Activated T-helper 2 cell treated with anti-CD3 and anti-CD28 coated beads, Interferon-gamma antibody, Interleukin-2, Interleukin-4, amounts not matched to agents 10 μg/mL and 5 μg/mL and 100 μg/mL, durations not matched to agents 14 hours and 24 hours and 36 hours (primary cell): ENCODE results near the gene PRR5L. TPM values are rescaled to one million over a fixed set of nuclear protein-coding genes. Genes with fewer than 3 reads are reported as not detected.

ENCODE experiments used
- DNase-seq: peaks from one replicate; pipeline ENCODE4 v3.0.0; 2021; ENCODE audit warnings: low spot score
- H3K27ac Mint-ChIP-seq: one replicate; pipeline ENCODE4 v1.8.0; 2021; ENCODE audit warnings: mixed read lengths
- H3K27me3 Mint-ChIP-seq: one replicate; pipeline ENCODE4 v1.8.0; 2021; ENCODE audit warnings: low read depth, mixed read lengths
- H3K36me3 Mint-ChIP-seq: one replicate; pipeline ENCODE4 v1.8.0; 2021; ENCODE audit warnings: low read depth, mixed read lengths
- H3K4me1 Mint-ChIP-seq: one replicate; pipeline ENCODE4 v1.8.0; 2021; ENCODE audit warnings: low read depth, mixed read lengths
- H3K4me3 Mint-ChIP-seq: one replicate; pipeline ENCODE4 v1.8.0; 2021; ENCODE audit warnings: low read depth, mild to moderate bottlenecking, moderate library complexity, mixed read lengths
- H3K9me3 Mint-ChIP-seq: one replicate; pipeline ENCODE4 v1.8.0; 2021; ENCODE audit warnings: mixed read lengths
- intact Hi-C: fragments of 100-400 bp; cut with micrococcal nuclease; formaldehyde crosslinking; loops from one replicate; pipeline ENCODE4 v1.15.1; 2023
- total RNA-seq: library from RNA; stranded (reverse); gene quantifications from 2 replicates; pipeline ENCODE4 v1.2.3, GENCODE V29; 2022

PRR5L gene, protein sequence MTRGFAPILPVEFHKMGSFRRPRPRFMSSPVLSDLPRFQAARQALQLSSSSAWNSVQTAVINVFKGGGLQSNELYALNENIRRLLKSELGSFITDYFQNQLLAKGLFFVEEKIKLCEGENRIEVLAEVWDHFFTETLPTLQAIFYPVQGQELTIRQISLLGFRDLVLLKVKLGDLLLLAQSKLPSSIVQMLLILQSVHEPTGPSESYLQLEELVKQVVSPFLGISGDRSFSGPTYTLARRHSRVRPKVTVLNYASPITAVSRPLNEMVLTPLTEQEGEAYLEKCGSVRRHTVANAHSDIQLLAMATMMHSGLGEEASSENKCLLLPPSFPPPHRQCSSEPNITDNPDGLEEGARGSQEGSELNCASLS
- total RNA-seq, result 23.4 and 32.7 TPM in 2 replicates

DNA sequence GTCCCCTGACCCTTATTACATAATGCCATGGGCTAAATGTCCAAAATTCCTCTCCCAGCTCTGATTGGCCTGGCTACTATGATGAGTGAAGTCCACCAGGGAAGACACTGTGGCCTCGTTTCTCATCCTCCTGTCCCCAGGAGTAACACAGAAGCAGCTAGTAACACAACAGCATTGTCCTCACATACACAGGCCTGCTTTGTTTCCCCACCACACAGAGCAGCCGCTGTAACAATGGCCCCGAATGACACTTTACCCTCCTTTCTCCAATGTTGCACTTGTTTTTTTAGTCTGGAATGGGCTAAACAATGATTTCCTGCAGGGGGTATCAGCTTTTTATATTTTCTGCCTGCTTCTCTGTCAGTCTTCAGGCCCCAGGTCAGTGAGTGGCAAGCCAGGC, at the start of gene PRR5L:
Gene PRR5L (plus strand): TSS at position 363 of the 400 bp plus-strand sequence. CDS start 104,834 bp downstream, outside the sequence.
- DNase-seq, result no peak
- Mint-ChIP-seq H3K36me3 (no peaks in the 10 kb centered on the region), H3K27me3 (peaks cover 3% of the 10 kb centered on the region), H3K4me1 (peaks cover 3% of the 10 kb centered on the region), H3K27ac (no peak within 1 kb of the TSS), H3K9me3 (no peaks in the 10 kb centered on the region), H3K4me3 (no peak within 1 kb of the TSS)
- intact Hi-C loops, result no loop called here

DNA sequence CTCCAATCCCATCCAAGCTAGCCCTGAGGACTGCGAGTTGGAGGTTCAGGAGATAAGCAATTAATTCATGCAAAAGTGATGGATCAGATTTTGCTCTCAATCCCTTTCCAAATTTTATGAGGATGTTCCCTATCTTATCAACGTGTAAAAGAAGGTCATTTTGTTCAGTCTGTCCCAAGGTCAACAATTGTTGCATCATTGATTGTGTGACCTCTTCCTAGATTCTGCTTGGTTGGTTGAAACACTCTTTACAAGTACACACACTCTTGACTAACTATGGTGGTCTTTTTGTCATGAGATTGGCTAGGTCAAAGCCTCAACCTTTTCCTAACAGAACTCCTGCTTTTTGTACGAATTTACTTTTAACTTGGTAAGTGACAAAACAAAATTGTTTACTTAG, 48.6 kb upstream of the PRR5L start:
- Mint-ChIP-seq H3K4me3 (no peak overlapping the region), H3K9me3 (no peaks in the 10 kb centered on the region), H3K4me1 (peaks cover 3% of the 10 kb centered on the region), H3K36me3 (no peaks in the 10 kb centered on the region), H3K27ac (no peak overlapping the region), H3K27me3 (peaks cover 13% of the 10 kb centered on the region)
- DNase-seq, result no peak
- intact Hi-C loops, result no loop called here

DNA sequence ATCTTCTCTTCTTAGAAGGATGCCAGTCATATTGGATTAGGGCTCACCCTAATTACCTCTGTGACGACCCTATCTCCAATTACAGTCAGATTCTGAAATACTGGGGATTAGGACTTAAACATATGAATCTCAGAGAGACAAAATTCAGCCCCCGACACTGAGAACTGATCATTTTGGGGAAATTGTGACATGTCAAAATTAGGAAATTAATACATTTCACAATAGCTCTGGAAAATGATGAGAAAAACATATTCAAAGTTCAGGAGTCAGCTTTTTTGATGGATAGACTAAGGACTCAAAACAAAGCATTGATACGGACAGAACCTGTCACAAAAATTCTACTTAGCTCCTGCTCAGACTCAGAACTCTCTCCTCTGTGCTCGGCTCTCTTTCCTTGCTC, 47.7 kb upstream of the PRR5L start:
- Mint-ChIP-seq H3K4me3 (no peak overlapping the region), H3K9me3 (no peaks in the 10 kb centered on the region), H3K27ac (no peak overlapping the region), H3K36me3 (no peaks in the 10 kb centered on the region), H3K4me1 (peaks cover 3% of the 10 kb centered on the region), H3K27me3 (peaks cover 13% of the 10 kb centered on the region)
- DNase-seq, result no peak
- intact Hi-C loops, result no loop called here

DNA sequence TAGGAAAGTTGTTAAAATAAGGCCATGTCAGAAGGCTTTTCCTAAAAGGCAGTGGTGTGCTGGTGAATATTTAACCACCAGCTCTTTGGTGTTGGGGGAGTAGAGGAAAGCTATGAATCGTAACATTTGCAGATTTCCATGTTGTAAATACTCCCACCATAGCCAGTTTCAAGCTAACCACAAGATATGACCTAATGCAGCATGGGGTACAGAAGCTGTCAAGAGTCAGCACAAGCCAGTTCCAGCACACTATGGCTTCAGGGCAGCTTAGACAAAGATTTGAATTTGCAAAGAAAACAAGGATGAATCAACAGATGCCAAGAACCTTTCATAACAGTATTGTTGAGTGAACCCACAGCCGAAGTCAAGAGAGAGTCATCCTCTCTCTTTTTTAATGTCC, 46.8 kb upstream of the PRR5L start:
- H3K27ac Mint-ChIP-seq, result no peak overlapping the region
- H3K36me3 Mint-ChIP-seq, result no peaks in the 10 kb centered on the region
- DNase-seq, result no peak
- no peak overlapping the region for H3K4me3 Mint-ChIP-seq
- H3K4me1 Mint-ChIP-seq, result peaks cover 3% of the 10 kb centered on the region
- H3K27me3 Mint-ChIP-seq, result peaks cover 15% of the 10 kb centered on the region
- H3K9me3 Mint-ChIP-seq, result no peaks in the 10 kb centered on the region
- intact Hi-C loops, result no loop called here

DNA sequence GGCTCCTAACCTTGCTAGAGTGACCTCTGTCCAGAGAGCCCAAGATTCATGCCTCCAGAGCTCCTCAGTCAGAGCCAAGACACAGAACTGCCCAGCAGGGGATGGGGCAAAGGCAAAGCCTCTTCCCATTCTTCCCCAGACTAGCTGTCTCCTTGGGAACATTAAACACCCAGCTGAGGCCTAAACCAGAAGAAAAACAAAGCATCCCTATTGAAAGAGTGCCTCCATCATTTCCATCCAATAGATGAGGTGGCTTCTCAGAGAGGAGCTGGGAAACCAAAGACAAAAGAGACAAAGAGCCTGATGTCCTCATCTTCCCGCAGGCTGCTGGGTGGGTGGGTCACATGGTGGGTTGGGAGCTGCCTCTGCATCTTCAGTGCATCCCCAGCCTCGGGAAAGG, 44.3 kb upstream of the PRR5L start:
- intact Hi-C loops, result no loop called here
- no peak overlapping the region for H3K4me3 Mint-ChIP-seq
- DNase-seq, result no peak
- H3K27ac Mint-ChIP-seq, result no peak overlapping the region
- peaks cover 15% of the 10 kb centered on the region for H3K27me3 Mint-ChIP-seq
- H3K4me1 Mint-ChIP-seq, result peaks cover 3% of the 10 kb centered on the region
- H3K36me3 Mint-ChIP-seq, result no peaks in the 10 kb centered on the region
- H3K9me3 Mint-ChIP-seq, result no peaks in the 10 kb centered on the region

DNA sequence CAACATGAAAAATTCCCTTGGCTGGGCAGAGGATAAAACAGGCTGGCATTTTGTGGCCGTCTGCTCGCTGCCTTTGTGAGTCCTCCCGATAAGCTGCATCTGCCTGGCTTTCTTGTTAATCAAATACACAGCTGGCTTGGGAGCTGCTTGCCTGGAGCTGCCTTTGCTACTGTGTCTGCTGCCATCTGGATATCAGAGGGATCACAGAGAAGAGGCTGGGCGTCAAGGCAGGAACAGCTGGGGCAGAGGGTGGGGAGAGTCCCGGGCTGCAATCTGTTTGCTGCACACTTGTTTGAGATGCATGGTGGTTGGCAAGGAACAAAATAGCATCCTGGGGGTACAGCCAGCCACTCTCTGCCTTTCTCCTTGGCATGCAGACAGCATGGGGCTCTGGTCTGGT, 42.9 kb upstream of the PRR5L start:
- no peak overlapping the region for H3K27ac Mint-ChIP-seq
- no peak overlapping the region for H3K4me3 Mint-ChIP-seq
- intact Hi-C loops, result no loop called here
- peaks cover 3% of the 10 kb centered on the region for H3K4me1 Mint-ChIP-seq
- H3K27me3 Mint-ChIP-seq, result peaks cover 16% of the 10 kb centered on the region
- H3K36me3 Mint-ChIP-seq, result no peaks in the 10 kb centered on the region
- H3K9me3 Mint-ChIP-seq, result no peaks in the 10 kb centered on the region
- DNase-seq, result no peak

DNA sequence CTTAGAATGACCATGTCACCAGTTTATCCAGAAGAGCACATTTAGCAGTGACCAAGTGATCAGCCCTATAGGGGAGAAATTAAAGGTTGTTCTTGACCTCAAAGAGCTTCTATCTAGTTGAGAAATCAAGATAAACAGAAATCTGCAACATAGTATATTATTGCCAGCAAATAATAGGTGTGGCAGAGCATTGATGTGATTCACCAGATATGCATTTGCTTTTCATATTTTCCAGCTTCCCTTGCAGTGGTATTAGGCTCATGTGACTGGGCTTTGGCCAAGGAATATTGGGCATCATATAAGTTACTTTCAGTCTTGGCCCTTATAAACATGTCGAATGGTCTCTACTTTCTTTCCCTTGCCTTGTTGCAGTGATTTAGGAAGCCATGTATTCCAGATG, 41.4 kb upstream of the PRR5L start:
- no peak overlapping the region for H3K27ac Mint-ChIP-seq
- no peaks in the 10 kb centered on the region for H3K9me3 Mint-ChIP-seq
- peaks cover 16% of the 10 kb centered on the region for H3K27me3 Mint-ChIP-seq
- DNase-seq, result no peak
- H3K36me3 Mint-ChIP-seq, result no peaks in the 10 kb centered on the region
- peaks cover 1% of the 10 kb centered on the region for H3K4me1 Mint-ChIP-seq
- H3K4me3 Mint-ChIP-seq, result no peak overlapping the region
- intact Hi-C loops, result no loop called here

DNA sequence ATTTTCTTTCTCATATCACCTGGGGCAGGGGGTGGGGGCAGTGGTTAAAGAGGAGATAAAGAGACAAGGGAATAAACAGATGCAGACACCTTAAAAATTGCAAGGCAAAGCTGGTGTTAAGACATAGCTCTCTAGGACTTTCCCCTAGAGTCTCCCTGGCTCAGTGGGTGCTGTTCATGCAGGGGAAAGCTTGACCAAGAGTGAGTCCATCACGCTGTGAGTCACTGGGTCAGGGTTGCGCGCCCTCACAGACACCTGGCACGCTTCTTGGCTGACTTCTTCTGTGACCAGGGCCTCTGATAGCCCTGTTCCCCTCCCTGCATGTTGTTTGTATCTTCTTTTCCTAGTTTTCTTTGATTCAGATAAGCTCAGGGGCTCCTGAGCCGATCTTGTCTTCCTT, 38.7 kb upstream of the PRR5L start:
- Mint-ChIP-seq H3K36me3 (no peaks in the 10 kb centered on the region), H3K4me1 (no peaks in the 10 kb centered on the region), H3K27me3 (peaks cover 10% of the 10 kb centered on the region), H3K9me3 (no peaks in the 10 kb centered on the region), H3K4me3 (no peak overlapping the region), H3K27ac (no peak overlapping the region)
- DNase-seq, result no peak
- intact Hi-C loops, result no loop called here

DNA sequence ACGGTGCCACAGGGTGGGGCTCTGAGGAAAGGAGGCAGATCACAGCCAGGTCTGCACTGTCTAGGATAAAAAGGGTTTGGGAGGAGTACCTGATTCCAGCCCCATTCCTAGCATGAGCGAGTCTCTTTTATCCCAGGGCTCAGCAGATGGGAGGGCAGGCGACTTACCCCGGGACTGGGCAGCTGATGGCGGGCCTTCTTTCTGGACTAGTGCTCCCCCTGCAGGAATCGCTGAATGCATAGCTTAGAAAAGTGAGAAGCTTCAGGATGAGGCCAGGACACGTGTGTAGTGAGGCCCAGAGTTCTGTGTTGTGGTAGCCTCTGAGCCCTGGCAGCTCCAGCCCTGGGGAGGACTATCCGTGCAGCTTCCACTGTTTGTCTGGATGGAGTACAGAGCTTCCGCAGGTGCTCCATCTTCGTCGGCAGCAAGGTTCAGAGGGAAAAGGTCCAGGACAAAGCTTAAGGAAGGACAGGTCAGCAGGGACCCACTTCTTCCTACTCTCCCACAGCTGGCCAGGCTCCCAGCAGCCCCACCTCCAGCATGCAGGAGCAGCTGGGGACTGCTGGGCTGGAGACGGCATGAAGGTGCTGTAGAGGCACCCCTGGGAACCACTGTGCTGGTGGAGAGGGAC, 37.2 kb upstream of the PRR5L start:
- H3K4me3 Mint-ChIP-seq, result no peak overlapping the region
- intact Hi-C loops, result loop anchor here (2.0 kb wide), 1 partner anchor 642 kb away; no protein-coding TSS in a partner anchor

DNA sequence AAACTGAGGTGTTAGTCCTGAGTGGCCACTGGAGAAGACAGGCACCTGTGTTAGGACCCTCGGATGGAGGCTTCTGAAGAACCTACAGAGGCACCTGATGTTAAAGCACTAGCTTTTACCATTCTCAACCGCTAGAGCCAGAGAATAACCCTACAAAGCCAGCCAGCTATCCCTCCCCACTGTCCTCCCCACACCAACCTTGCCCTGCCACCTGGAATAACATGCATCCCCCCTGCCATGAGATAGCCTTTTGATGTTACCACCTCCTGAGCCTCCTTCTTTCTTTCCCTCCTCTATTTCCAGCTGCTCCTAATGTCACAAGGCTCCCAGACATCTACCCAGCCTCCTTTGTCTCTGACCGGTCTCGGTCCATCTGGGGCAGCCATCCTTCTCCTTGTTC, 35.0 kb upstream of the PRR5L start:
- intact Hi-C loops, result no loop called here
- Mint-ChIP-seq H3K9me3 (no peaks in the 10 kb centered on the region), H3K27me3 (peaks cover 8% of the 10 kb centered on the region), H3K4me1 (no peaks in the 10 kb centered on the region), H3K27ac (no peak overlapping the region), H3K36me3 (no peaks in the 10 kb centered on the region), H3K4me3 (no peak overlapping the region)
- DNase-seq, result no peak

More for the DNA sequence above, 37.2 kb upstream of the PRR5L start:
- H3K27ac Mint-ChIP-seq, result no peak overlapping the region
- H3K4me1 Mint-ChIP-seq, result no peaks in the 10 kb centered on the region
- no peaks in the 10 kb centered on the region for H3K9me3 Mint-ChIP-seq
- no peaks in the 10 kb centered on the region for H3K36me3 Mint-ChIP-seq
- peaks cover 8% of the 10 kb centered on the region for H3K27me3 Mint-ChIP-seq
- DNase-seq, result no peak

DNA sequence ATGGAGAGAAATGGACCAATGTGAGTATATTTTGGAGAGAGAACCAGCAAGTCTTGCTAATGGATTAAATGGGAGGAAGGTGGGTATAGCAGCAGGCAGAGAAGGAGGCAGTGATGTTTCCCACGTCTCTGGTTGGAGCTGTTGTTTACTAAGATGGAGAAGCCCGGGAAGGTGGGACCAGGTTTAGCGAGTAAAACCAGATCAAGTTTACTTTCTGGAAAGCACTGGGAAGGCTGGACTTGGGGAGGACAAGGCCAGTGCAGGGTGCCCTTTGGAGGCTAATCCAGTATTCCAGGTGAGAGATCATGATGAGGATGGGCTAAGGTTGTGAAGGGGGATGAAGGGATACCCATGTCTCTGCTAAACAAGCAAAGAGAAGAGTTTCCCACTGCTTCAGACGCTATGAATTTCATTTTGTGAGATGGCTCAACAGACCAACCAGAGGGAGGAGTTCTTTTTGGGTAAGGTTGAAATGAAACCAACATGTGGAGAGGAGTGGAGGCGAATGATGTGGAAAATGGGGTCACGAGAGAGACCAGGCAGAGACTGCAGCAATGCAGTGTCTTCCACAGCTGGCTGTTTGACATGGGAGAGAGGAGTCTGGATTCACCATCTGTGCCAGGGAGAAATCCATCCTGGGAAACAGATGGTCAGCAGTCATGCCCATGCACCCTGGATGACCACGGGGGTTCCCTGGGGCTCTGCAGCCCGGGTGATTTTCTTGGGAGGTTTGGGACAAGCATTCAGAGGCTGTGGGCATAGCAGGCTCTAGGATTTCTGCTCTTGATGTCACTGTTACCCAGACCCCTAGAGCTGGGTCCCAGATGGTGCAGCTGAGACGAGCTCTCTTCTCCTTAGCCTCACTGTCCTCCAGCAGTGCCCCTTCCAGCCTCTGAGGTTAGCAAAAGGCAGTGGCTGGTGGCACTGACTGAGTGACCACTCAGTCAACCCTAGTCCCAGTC, 31.8 kb upstream of the PRR5L start:
- H3K4me3 Mint-ChIP-seq, result no peak overlapping the region
- intact Hi-C loops, result no loop called here
- no peaks in the 10 kb centered on the region for H3K27me3 Mint-ChIP-seq
- H3K4me1 Mint-ChIP-seq, result no peaks in the 10 kb centered on the region
- H3K27ac Mint-ChIP-seq, result no peak overlapping the region
- DNase-seq, result no peak
- no peaks in the 10 kb centered on the region for H3K36me3 Mint-ChIP-seq
- H3K9me3 Mint-ChIP-seq, result no peaks in the 10 kb centered on the region

DNA sequence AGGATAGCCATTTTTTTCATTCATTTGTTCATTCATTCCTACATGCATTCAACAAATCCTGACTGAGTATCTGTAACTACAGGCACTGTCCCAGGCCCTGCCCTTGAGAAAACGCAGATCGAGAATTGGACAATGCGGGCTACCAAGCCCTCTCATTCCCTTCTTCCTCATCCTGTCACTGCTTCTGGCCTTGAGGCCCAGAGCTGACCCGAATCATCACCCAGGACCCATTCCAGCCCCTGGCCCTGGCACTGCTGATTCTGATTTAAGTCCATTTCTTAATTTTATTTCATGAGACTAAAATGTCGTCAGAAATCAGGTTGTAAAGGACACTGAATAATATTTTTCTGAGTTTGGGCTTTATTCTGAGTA, 31.1 kb upstream of the PRR5L start:
- intact Hi-C loops, result loop anchor here (5.0 kb wide), 2 partner anchors 223 to 443 kb away; no protein-coding TSS in a partner anchor
- no peak overlapping the region for H3K4me3 Mint-ChIP-seq
- no peaks in the 10 kb centered on the region for H3K36me3 Mint-ChIP-seq
- no peaks in the 10 kb centered on the region for H3K4me1 Mint-ChIP-seq
- no peak overlapping the region for H3K27ac Mint-ChIP-seq
- H3K9me3 Mint-ChIP-seq, result no peaks in the 10 kb centered on the region
- no peak for DNase-seq
- H3K27me3 Mint-ChIP-seq, result no peaks in the 10 kb centered on the region
